ENCODE results near the gene WWOX. TPM values are rescaled to one million over a fixed set of nuclear protein-coding genes. Genes with fewer than 3 reads are reported as not detected.

The WWOX gene
- total and polyA plus RNA-seq, 10 donors, result 5.9 to 90.3 (median 26.4) TPM

- no peaks in the 10 kb centered on the region for H3K9me3 ChIP-seq
- H3K27ac ChIP-seq, result no peak overlapping the region
- no peaks in the 10 kb centered on the region for H3K36me3 ChIP-seq
- H3K4me1 ChIP-seq, result peaks cover 0 to 3% (median 0%) of the 10 kb centered on the region in 6 donors
- DNase-seq, result no peak
- H3K27me3 ChIP-seq (replicated peaks in 1 of 7), result no peaks in the 10 kb centered on the region
- TF ChIP-seq CTCF (IDR thresholded peaks at IDR 0.05 in 8 of 11, conservative IDR thresholded peaks at IDR 0.05 in 3 of 11), result no peak
- TF ChIP-seq POLR2A (IDR thresholded peaks at IDR 0.05), result no peak
- TF ChIP-seq POLR2AphosphoS5 (IDR thresholded peaks at IDR 0.05), result no peak
- 82 to 94% (median 83%) methylated on average over 2 of the region's 2 CpGs for WGBS, 5 donors
- no peak overlapping the region for H3K4me3 ChIP-seq
- intact Hi-C loops (cut with DNase I; ENCODE audit: low total_unique reads), result no loop called here
Observed at GRCh38 chr16:78647491-78647890, 548.0 kb downstream of the WWOX start.

- no peak overlapping the region for H3K27ac ChIP-seq
- no peaks in the 10 kb centered on the region for H3K36me3 ChIP-seq
- intact Hi-C loops (cut with DNase I; ENCODE audit: low total_unique reads), result no loop called here
- no peaks in the 10 kb centered on the region for H3K27me3 ChIP-seq (replicated peaks in 1 of 7)
- peaks cover 0 to 3% (median 0%) of the 10 kb centered on the region in 6 donors for H3K4me1 ChIP-seq
- no peak overlapping the region for H3K4me3 ChIP-seq
- TF ChIP-seq POLR2A (IDR thresholded peaks at IDR 0.05) (no peak), CTCF (IDR thresholded peaks at IDR 0.05 in 8 of 11, conservative IDR thresholded peaks at IDR 0.05 in 3 of 11) (no peak), POLR2AphosphoS5 (IDR thresholded peaks at IDR 0.05) (no peak)
- WGBS, 5 donors, result 51 to 70% (median 67%) methylated on average over 3 of the region's 3 CpGs
- no peak for DNase-seq
- no peaks in the 10 kb centered on the region for H3K9me3 ChIP-seq
Observed at GRCh38 chr16:78648517-78648916, 549.1 kb downstream of the WWOX start.

- H3K27me3 ChIP-seq (replicated peaks in 1 of 7), result no peaks in the 10 kb centered on the region
- WGBS, 5 donors, result 86 to 95% (median 89%) methylated on average over 8 of the region's 8 CpGs
- peaks cover 0 to 4% (median 0%) of the 10 kb centered on the region in 6 donors for H3K4me1 ChIP-seq
- no peak for TF ChIP-seq POLR2A (IDR thresholded peaks at IDR 0.05)
- TF ChIP-seq POLR2AphosphoS5 (IDR thresholded peaks at IDR 0.05), result no peak
- TF ChIP-seq CTCF (IDR thresholded peaks at IDR 0.05 in 8 of 11, conservative IDR thresholded peaks at IDR 0.05 in 3 of 11), result no peak
- no peak for DNase-seq
- H3K4me3 ChIP-seq, result no peak overlapping the region
- no peaks in the 10 kb centered on the region for H3K36me3 ChIP-seq
- intact Hi-C loops (cut with DNase I; ENCODE audit: low total_unique reads), result no loop called here
- no peak overlapping the region for H3K27ac ChIP-seq
- H3K9me3 ChIP-seq, result no peaks in the 10 kb centered on the region
Observed at GRCh38 chr16:78650339-78651074, 551.1 kb downstream of the WWOX start.

- 59 to 82% (median 76%) methylated on average over 8 of the region's 8 CpGs for WGBS, 5 donors
- intact Hi-C loops (cut with DNase I; ENCODE audit: low total_unique reads), result no loop called here
- TF ChIP-seq POLR2AphosphoS5 (IDR thresholded peaks at IDR 0.05) (no peak), CTCF (IDR thresholded peaks at IDR 0.05 in 8 of 11, conservative IDR thresholded peaks at IDR 0.05 in 3 of 11) (no peak), POLR2A (IDR thresholded peaks at IDR 0.05) (no peak)
- Histone ChIP-seq H3K27ac (no peak overlapping the region), H3K4me1 (peaks cover 0 to 17% (median 2%) of the 10 kb centered on the region in 6 donors), H3K36me3 (no peaks in the 10 kb centered on the region), H3K9me3 (no peaks in the 10 kb centered on the region), H3K4me3 (no peak overlapping the region), H3K27me3 (replicated peaks in 1 of 7) (no peaks in the 10 kb centered on the region)
- no peak for DNase-seq
Observed at GRCh38 chr16:78654929-78655328, 555.5 kb downstream of the WWOX start.
